Chondrocyte (in vitro differentiated cells): ENCODE measurements around the gene HOXA2. TPM values are rescaled to one million over a fixed set of nuclear protein-coding genes. Genes with fewer than 3 reads are reported as not detected.

Experiments
- DNase-seq: peaks from one replicate; pipeline ENCODE4 v3.0.0; 2021; ENCODE audit warnings: mixed read lengths, low spot score
- H3K27ac Mint-ChIP-seq: one replicate; pipeline ENCODE4 v1.8.0; 2021; ENCODE audit warnings: mild to moderate bottlenecking, moderate library complexity, mixed read lengths; ENCODE audit not compliant: unreplicated experiment
- H3K27me3 Mint-ChIP-seq: 2 replicates; pipeline ENCODE4 v1.8.0; 2021; ENCODE audit warnings: low read depth, mixed read lengths
- H3K36me3 Mint-ChIP-seq: 2 replicates; pipeline ENCODE4 v1.8.0; 2021; ENCODE audit warnings: low read depth, mixed read lengths
- H3K4me1 Mint-ChIP-seq: 2 replicates; pipeline ENCODE4 v1.8.0; 2021; ENCODE audit warnings: low read depth, mild to moderate bottlenecking, mixed read lengths
- H3K4me3 Mint-ChIP-seq: one replicate; pipeline ENCODE4 v1.8.0; 2021; ENCODE audit warnings: mild to moderate bottlenecking, moderate library complexity, mixed read lengths; ENCODE audit not compliant: unreplicated experiment
- H3K9me3 Mint-ChIP-seq: 2 replicates; pipeline ENCODE4 v1.8.0; 2021; ENCODE audit warnings: low read depth, mixed read lengths
- CTCF ChIP-seq: fragments of 200-600 bp; sonication (generic); IDR thresholded peaks from 2 replicates; pipeline ENCODE4 v1.5.0; 2021; ENCODE audit warnings: antibody characterized with exemption, mild to moderate bottlenecking, moderate library complexity
- total RNA-seq: library from RNA; stranded (reverse); gene quantifications from 3 replicates; pipeline ENCODE4 v1.2.1, GENCODE V29; 2021

Gene HOXA2
- total RNA-seq, 1 donor from 2014 or later, result 10.2 TPM

GRCh38 chr7:27065709-27066108 lies 36.8 kb downstream of the HOXA2 start:
- DNase-seq, result no peak
- H3K27me3 Mint-ChIP-seq, result peaks cover 17% of the 10 kb centered on the region
- H3K4me1 Mint-ChIP-seq, result peaks cover 4% of the 10 kb centered on the region
- H3K36me3 Mint-ChIP-seq, result no peaks in the 10 kb centered on the region
- TF ChIP-seq CTCF, result no peak
- no peak overlapping the region for H3K4me3 Mint-ChIP-seq
- H3K9me3 Mint-ChIP-seq, result no peaks in the 10 kb centered on the region
- no peak overlapping the region for H3K27ac Mint-ChIP-seq

DNA sequence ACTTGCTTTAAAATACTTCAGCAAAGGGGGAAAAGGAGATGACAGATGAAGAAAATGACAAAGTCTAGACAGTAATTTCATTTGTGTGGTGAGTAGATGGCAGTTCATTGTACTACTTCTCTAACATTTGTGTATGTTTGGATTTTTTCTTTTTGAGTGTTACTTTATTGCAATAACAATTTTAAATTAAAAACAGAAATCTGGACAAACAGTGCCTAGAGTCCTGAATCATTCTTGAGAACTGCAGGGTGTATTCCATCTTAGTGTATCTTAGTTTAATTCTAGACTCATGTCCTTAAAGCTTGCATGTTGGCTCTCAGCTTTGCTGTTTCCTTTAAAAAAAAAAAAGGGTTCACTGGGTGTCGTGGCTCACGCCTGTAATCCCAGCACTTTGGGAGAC lies 37.8 kb downstream of the HOXA2 start:
- peaks cover 26% of the 10 kb centered on the region for H3K27me3 Mint-ChIP-seq
- TF ChIP-seq CTCF, result no peak
- DNase-seq, result no peak
- peaks cover 4% of the 10 kb centered on the region for H3K4me1 Mint-ChIP-seq
- H3K36me3 Mint-ChIP-seq, result no peaks in the 10 kb centered on the region
- no peak overlapping the region for H3K4me3 Mint-ChIP-seq
- H3K27ac Mint-ChIP-seq, result no peak overlapping the region
- H3K9me3 Mint-ChIP-seq, result no peaks in the 10 kb centered on the region

GRCh38 chr7:27064159-27064558 lies 38.3 kb downstream of the HOXA2 start:
- TF ChIP-seq CTCF, result no peak
- peaks cover 4% of the 10 kb centered on the region for H3K4me1 Mint-ChIP-seq
- no peak overlapping the region for H3K27ac Mint-ChIP-seq
- H3K9me3 Mint-ChIP-seq, result no peaks in the 10 kb centered on the region
- no peak overlapping the region for H3K4me3 Mint-ChIP-seq
- H3K27me3 Mint-ChIP-seq, result peaks cover 31% of the 10 kb centered on the region
- H3K36me3 Mint-ChIP-seq, result no peaks in the 10 kb centered on the region
- no peak for DNase-seq

DNA sequence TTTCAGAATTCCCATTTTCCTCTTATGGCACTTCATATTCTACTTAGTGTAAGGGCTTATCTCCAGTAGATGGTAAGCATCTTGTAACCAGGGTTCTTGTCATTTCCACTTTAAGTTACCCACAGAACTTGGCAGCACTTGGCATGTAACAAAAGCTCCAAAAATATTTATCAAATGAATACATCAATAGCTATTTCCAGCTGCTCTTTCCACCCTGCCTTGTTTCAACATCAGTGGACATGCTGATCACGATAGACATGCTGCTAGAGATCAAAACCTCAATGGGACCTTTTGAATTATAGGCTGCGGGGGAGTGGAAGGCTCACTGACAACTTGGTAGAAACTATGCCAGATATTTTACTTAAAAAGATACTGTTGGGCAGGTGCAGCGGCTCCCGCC lies 39.5 kb downstream of the HOXA2 start:
- DNase-seq, result no peak
- no peak overlapping the region for H3K27ac Mint-ChIP-seq
- TF ChIP-seq CTCF, result no peak
- no peak overlapping the region for H3K4me3 Mint-ChIP-seq
- peaks cover 4% of the 10 kb centered on the region for H3K4me1 Mint-ChIP-seq
- H3K9me3 Mint-ChIP-seq, result no peaks in the 10 kb centered on the region
- peaks cover 27% of the 10 kb centered on the region for H3K27me3 Mint-ChIP-seq
- H3K36me3 Mint-ChIP-seq, result no peaks in the 10 kb centered on the region

DNA sequence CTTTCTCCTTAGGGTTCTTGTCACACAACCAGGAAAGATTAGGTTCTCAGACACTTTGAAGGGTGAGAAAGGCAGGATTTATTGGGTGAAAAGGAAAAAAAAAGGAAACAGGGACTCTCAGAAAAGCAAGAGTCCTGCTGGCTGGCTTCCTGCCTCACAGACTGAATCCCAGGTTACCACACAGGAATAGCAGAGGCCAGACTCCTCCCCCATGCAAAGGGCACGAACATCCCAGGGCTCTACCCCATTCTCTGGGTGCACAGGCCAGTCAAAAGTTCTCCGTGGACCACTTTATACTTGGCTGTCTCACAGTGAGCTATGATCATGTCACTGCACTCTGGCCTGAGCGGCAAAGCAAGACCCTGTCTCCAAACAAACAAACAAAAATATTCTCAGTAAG lies 49.3 kb downstream of the HOXA2 start:
- Mint-ChIP-seq H3K4me1 (no peaks in the 10 kb centered on the region), H3K9me3 (no peaks in the 10 kb centered on the region), H3K27ac (no peak overlapping the region), H3K4me3 (no peak overlapping the region), H3K36me3 (no peaks in the 10 kb centered on the region), H3K27me3 (peaks cover 3% of the 10 kb centered on the region)
- TF ChIP-seq CTCF, result no peak
- no peak for DNase-seq
